Effector memory CD4-positive, alpha-beta T cell (primary cell): ENCODE measurements around the gene CELSR2.

Experiments used
- DNase-seq, 3 donors: peaks; one replicate each; pipeline ENCODE4 v3.0.0-alpha.2; 2020
- H3K27ac ChIP-seq: 2 replicates; pipeline ENCODE4 v1.7.0; 2013; ENCODE audit warnings: mild to moderate bottlenecking, low read length, moderate library complexity; ENCODE audit not compliant: insufficient read depth, poor library complexity, severe bottlenecking
- H3K27me3 ChIP-seq: replicated peaks from 2 replicates; pipeline ENCODE4 v1.7.0; 2013; ENCODE audit warnings: mild to moderate bottlenecking, low read length; ENCODE audit not compliant: insufficient read depth, control insufficient read depth, poor library complexity, severe bottlenecking
- H3K36me3 ChIP-seq: 2 replicates; pipeline ENCODE4 v1.7.0; 2013; ENCODE audit warnings: mild to moderate bottlenecking, low read length, moderate library complexity; ENCODE audit not compliant: control insufficient read depth, insufficient read depth
- H3K4me1 ChIP-seq: 2 replicates; pipeline ENCODE4 v1.7.0; 2013; ENCODE audit warnings: low read length, mild to moderate bottlenecking; ENCODE audit not compliant: control insufficient read depth, insufficient read depth, poor library complexity, severe bottlenecking
- H3K4me3 ChIP-seq: 2 replicates; pipeline ENCODE4 v1.7.0; 2013; ENCODE audit warnings: low read length, low read depth, mild to moderate bottlenecking; ENCODE audit not compliant: insufficient read depth, poor library complexity, severe bottlenecking
- H3K9me3 ChIP-seq: 2 replicates; pipeline ENCODE4 v1.7.0; 2013; ENCODE audit warnings: mild to moderate bottlenecking, low read length, moderate library complexity; ENCODE audit not compliant: control insufficient read depth

The CELSR2 gene

GRCh38 chr1:109270623-109271317, 21.4 kb downstream of the CELSR2 start:
- H3K9me3 ChIP-seq: no peaks in the 10 kb centered on the region
- no peaks in the 10 kb centered on the region for H3K27me3 ChIP-seq
- no peak for DNase-seq
- no peaks in the 10 kb centered on the region for H3K36me3 ChIP-seq
- no peak overlapping the region for H3K27ac ChIP-seq
- H3K4me3 ChIP-seq: no peak overlapping the region
- no peaks in the 10 kb centered on the region for H3K4me1 ChIP-seq

GRCh38 chr1:109271458-109271857, 22.1 kb downstream of the CELSR2 start:
- Histone ChIP-seq H3K4me1 (no peaks in the 10 kb centered on the region), H3K4me3 (no peak overlapping the region), H3K27me3 (no peaks in the 10 kb centered on the region), H3K36me3 (no peaks in the 10 kb centered on the region), H3K27ac (no peak overlapping the region), H3K9me3 (no peaks in the 10 kb centered on the region)
- no peak for DNase-seq

DNA sequence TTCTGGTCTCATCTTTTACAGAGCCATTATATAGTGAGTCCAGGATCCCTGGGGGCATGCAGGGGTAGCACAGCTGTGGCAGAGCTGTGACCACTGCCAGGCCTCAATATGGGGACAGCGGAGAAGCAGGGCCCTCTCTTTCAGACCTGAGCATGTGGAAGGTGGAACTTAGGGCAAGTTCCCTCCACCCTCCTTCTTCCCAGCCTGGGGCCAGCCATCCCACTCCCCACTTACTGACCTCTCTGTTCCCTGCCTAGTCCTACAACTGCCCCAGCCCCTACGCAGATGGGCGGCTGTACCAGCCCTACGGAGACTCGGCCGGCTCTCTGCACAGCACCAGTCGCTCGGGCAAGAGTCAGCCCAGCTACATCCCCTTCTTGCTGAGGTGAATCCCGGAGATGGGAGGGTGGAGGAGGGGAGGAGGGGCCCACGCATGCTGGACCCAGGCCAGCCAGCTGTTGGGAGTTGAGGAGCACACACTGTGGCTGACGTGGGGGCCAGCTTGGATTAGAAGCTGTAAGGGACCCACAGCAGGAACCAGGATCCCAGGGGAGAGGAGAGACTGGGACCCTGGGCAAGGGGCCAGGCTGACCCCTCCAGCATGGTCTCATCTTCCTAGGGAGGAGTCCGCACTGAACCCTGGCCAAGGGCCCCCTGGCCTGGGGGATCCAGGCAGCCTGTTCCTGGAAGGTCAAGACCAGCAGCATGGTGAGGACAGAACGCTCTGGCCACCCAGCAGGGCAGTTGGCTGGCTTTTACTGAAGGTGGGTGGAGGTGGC, 22.9 kb downstream of the CELSR2 start:
- H3K27ac ChIP-seq: no peak overlapping the region
- no peaks in the 10 kb centered on the region for H3K4me1 ChIP-seq
- DNase-seq: no peak
- H3K4me3 ChIP-seq: no peak overlapping the region
- H3K36me3 ChIP-seq: no peaks in the 10 kb centered on the region
- no peaks in the 10 kb centered on the region for H3K9me3 ChIP-seq
- no peaks in the 10 kb centered on the region for H3K27me3 ChIP-seq

- no peak overlapping the region for H3K27ac ChIP-seq
- H3K36me3 ChIP-seq: no peaks in the 10 kb centered on the region
- DNase-seq: no peak
- no peak overlapping the region for H3K4me3 ChIP-seq
- no peaks in the 10 kb centered on the region for H3K4me1 ChIP-seq
- H3K27me3 ChIP-seq: no peaks in the 10 kb centered on the region
- no peaks in the 10 kb centered on the region for H3K9me3 ChIP-seq
Measured at GRCh38 chr1:109272831-109273547, 23.6 kb downstream of the CELSR2 start.

DNA sequence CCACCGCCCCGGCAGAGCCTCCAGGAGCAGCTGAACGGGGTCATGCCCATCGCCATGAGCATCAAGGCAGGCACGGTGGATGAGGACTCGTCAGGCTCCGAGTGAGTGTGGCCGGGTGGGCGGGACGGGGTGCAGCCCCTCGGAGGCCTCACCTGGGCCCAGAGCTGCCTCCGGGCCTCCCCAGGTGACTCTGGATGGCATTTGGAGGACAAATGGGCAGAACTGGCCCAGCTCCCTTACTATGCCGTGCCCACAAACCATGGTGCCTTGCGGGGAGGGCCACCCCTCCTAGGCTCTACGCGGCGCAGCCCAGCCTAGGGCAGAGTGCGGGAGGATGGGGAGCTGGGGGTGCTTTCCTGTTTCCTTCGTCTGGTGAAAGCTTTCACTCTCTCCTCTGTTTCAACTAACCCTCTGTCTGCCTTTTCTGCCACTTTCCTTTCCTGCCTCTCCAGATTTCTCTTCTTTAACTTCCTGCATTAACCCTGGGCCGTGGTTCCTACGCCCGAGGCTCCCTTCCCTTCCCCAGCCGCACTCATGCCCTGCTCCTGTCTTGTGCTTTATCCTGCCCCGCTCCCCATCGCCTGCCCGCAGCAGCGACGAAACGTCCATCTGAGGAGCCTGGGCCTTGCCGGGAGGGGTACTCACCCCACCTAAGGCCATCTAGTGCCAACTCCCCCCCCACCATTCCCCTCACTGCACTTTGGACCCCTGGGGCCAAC, 24.4 kb downstream of the CELSR2 start:
- H3K4me3 ChIP-seq: no peak overlapping the region

DNA sequence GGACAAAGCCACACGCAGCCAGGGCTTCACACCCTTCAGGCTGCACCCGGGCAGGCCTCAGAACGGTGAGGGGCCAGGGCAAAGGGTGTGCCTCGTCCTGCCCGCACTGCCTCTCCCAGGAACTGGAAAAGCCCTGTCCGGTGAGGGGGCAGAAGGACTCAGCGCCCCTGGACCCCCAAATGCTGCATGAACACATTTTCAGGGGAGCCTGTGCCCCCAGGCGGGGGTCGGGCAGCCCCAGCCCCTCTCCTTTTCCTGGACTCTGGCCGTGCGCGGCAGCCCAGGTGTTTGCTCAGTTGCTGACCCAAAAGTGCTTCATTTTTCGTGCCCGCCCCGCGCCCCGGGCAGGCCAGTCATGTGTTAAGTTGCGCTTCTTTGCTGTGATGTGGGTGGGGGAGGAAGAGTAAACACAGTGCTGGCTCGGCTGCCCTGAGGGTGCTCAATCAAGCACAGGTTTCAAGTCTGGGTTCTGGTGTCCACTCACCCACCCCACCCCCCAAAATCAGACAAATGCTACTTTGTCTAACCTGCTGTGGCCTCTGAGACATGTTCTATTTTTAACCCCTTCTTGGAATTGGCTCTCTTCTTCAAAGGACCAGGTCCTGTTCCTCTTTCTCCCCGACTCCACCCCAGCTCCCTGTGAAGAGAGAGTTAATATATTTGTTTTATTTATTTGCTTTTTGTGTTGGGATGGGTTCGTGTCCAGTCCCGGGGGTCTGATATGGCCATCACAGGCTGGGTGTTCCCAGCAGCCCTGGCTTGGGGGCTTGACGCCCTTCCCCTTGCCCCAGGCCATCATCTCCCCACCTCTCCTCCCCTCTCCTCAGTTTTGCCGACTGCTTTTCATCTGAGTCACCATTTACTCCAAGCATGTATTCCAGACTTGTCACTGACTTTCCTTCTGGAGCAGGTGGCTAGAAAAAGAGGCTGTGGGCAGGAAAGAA, 25.5 kb downstream of the CELSR2 start:
- H3K36me3 ChIP-seq: no peaks in the 10 kb centered on the region
- no peak for DNase-seq
- no peak overlapping the region for H3K27ac ChIP-seq
- no peaks in the 10 kb centered on the region for H3K27me3 ChIP-seq
- H3K4me1 ChIP-seq: no peaks in the 10 kb centered on the region
- H3K9me3 ChIP-seq: no peaks in the 10 kb centered on the region
- H3K4me3 ChIP-seq: no peak overlapping the region

More for the DNA sequence above, 24.4 kb downstream of the CELSR2 start:
- Histone ChIP-seq H3K9me3 (no peaks in the 10 kb centered on the region), H3K27ac (no peak overlapping the region), H3K27me3 (no peaks in the 10 kb centered on the region), H3K36me3 (no peaks in the 10 kb centered on the region), H3K4me1 (no peaks in the 10 kb centered on the region)
- no peak for DNase-seq

- Histone ChIP-seq H3K27ac (no peak overlapping the region), H3K4me3 (no peak overlapping the region), H3K9me3 (no peaks in the 10 kb centered on the region), H3K36me3 (no peaks in the 10 kb centered on the region), H3K4me1 (no peaks in the 10 kb centered on the region), H3K27me3 (no peaks in the 10 kb centered on the region)
- no peak for DNase-seq
Measured at GRCh38 chr1:109275706-109276345, 26.5 kb downstream of the CELSR2 start.

DNA sequence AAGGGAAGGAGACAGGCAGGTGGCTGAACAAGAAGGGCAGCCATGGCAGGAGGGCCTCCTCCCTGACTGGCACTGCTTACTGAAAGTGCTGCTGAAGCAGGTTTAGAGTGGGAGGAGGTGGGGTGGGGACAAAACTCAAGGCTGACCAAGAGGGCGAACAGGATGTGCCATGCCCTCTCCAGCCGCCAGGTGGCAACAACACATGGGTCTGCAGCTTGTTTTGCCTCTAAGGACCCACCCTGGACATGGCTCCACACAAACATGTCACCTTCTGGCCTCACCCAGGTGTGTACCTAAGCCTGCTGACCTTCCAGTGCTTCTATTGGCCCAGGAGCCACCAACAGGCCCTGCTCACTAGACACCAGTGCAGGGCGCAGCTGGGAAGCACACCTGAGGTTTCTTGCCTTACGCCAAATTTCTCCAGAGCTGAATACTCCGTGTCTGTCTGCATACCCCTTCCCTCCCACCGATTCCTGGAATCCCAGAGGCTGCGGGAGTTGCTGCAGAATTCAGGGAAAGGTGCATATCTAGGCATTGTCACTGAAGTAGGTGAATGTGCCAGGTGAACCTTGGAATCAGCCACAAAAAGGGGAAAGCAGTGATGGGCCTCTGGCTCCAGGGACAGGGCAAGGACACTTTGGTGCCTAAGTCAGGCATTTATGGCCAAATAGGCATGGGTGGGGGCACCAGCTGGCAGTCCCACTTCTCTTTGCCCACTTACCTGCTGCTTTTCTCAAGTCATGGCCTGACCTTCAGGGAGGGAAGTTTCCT, 28.3 kb downstream of the CELSR2 start:
- H3K27me3 ChIP-seq: no peaks in the 10 kb centered on the region
- peak; percentile 20 to 45 (median 20) for DNase-seq
- no peaks in the 10 kb centered on the region for H3K4me1 ChIP-seq
- no peaks in the 10 kb centered on the region for H3K36me3 ChIP-seq
- H3K4me3 ChIP-seq: no peak overlapping the region
- H3K27ac ChIP-seq: no peak overlapping the region
- no peaks in the 10 kb centered on the region for H3K9me3 ChIP-seq
